Lower leg skin (tissue), 3 donors: ENCODE results near the gene ZNF248.

Experiments used
- POLR2A ChIP-seq, 2 donors: fragments of 450-650 bp; IDR thresholded peaks; one replicate each; pipeline ENCODE4 v1.6.1; 2016 to 2017; ENCODE audit warnings: antibody characterized with exemption in 2 of 2, mild to moderate bottlenecking in 1 of 2, moderate library complexity in 1 of 2
- TF ChIP-seq, protein P1 (sequence below), 3 donors: fragments of 450-650 bp; IDR thresholded peaks; one replicate each; pipeline ENCODE4 v1.5.1; 2016; ENCODE audit warnings: antibody characterized with exemption in 3 of 3, mild to moderate bottlenecking in 3 of 3, moderate library complexity in 2 of 3

GRCh38 chr10:37896436-37896835 lies 39.0 kb upstream of the ZNF248 start:
- TF ChIP-seq, protein P1, sequence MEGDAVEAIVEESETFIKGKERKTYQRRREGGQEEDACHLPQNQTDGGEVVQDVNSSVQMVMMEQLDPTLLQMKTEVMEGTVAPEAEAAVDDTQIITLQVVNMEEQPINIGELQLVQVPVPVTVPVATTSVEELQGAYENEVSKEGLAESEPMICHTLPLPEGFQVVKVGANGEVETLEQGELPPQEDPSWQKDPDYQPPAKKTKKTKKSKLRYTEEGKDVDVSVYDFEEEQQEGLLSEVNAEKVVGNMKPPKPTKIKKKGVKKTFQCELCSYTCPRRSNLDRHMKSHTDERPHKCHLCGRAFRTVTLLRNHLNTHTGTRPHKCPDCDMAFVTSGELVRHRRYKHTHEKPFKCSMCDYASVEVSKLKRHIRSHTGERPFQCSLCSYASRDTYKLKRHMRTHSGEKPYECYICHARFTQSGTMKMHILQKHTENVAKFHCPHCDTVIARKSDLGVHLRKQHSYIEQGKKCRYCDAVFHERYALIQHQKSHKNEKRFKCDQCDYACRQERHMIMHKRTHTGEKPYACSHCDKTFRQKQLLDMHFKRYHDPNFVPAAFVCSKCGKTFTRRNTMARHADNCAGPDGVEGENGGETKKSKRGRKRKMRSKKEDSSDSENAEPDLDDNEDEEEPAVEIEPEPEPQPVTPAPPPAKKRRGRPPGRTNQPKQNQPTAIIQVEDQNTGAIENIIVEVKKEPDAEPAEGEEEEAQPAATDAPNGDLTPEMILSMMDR (IDR thresholded peaks at IDR 0.05): no peak
- no peak for TF ChIP-seq POLR2A (IDR thresholded peaks at IDR 0.05)
